GM12872 (cell line): ENCODE measurements around the gene KCNJ14.

Source experiments
- CTCF ChIP-seq: IDR thresholded peaks from 3 replicates; pipeline ENCODE4 v1.5.1; 2011; ENCODE audit warnings: low read depth, mild to moderate bottlenecking, low read length, moderate library complexity; ENCODE audit not compliant: insufficient read depth

Gene KCNJ14

GRCh38 chr19:48419158-48419920, 36.0 kb upstream of the KCNJ14 start:
- TF ChIP-seq CTCF, result no peak

GRCh38 chr19:48421548-48421947, 33.8 kb upstream of the KCNJ14 start:
- TF ChIP-seq CTCF, result no peak

- TF ChIP-seq CTCF, result no peak
Observed at GRCh38 chr19:48424694-48425219, 30.6 kb upstream of the KCNJ14 start.

GRCh38 chr19:48428670-48429069, 26.7 kb upstream of the KCNJ14 start:
- TF ChIP-seq CTCF, result no peak

GRCh38 chr19:48433337-48433736, 22.0 kb upstream of the KCNJ14 start:
- TF ChIP-seq CTCF, result peak; percentile 18; the same call in 1 of the 3 replicates

GRCh38 chr19:48436586-48436985, 18.8 kb upstream of the KCNJ14 start:
- TF ChIP-seq CTCF, result no peak

- no peak for TF ChIP-seq CTCF
Observed at GRCh38 chr19:48441360-48442050, 13.9 kb upstream of the KCNJ14 start.
